ENCODE data around the gene SCAANT1.

The SCAANT1 gene

GRCh38 chr3:63947594-63947993 is 35.4 kb upstream of the SCAANT1 start:
- Histone ChIP-seq H3K4me1 (ENCODE audit: control insufficient read depth, low read depth, low read length) (peaks cover 12% of the 10 kb centered on the region), H3K27ac (ENCODE audit: low read length) (no peak overlapping the region), H3K9ac (ENCODE audit: low read length) (no peak overlapping the region), H3K4me3 (ENCODE audit: low read length) (no peak overlapping the region), H3K27me3 (ENCODE audit: control insufficient read depth, insufficient read depth, low read length) (no peaks in the 10 kb centered on the region), H3K36me3 (ENCODE audit: control insufficient read depth, low read depth, low read length) (no peaks in the 10 kb centered on the region), H3K9me3 (ENCODE audit: control insufficient read depth, low read depth, low read length) (no peaks in the 10 kb centered on the region)

- H3K4me3 ChIP-seq (ENCODE audit: low read length): no peak overlapping the region
- H3K9ac ChIP-seq (ENCODE audit: low read length): no peak overlapping the region
- H3K27ac ChIP-seq (ENCODE audit: low read length): no peak overlapping the region
- no peaks in the 10 kb centered on the region for H3K36me3 ChIP-seq (ENCODE audit: control insufficient read depth, low read depth, low read length)
- no peaks in the 10 kb centered on the region for H3K27me3 ChIP-seq (ENCODE audit: control insufficient read depth, insufficient read depth, low read length)
- peaks cover 9% of the 10 kb centered on the region for H3K4me1 ChIP-seq (ENCODE audit: control insufficient read depth, low read depth, low read length)
- no peaks in the 10 kb centered on the region for H3K9me3 ChIP-seq (ENCODE audit: control insufficient read depth, low read depth, low read length)
These were observed 34.6 kb upstream of the SCAANT1 start for GRCh38 chr3:63946753-63947152.

GRCh38 chr3:63945558-63946096 is 33.4 kb upstream of the SCAANT1 start:
- Histone ChIP-seq H3K27ac (ENCODE audit: low read length) (no peak overlapping the region), H3K9ac (ENCODE audit: low read length) (no peak overlapping the region), H3K27me3 (ENCODE audit: control insufficient read depth, insufficient read depth, low read length) (no peaks in the 10 kb centered on the region), H3K4me1 (ENCODE audit: control insufficient read depth, low read depth, low read length) (no peaks in the 10 kb centered on the region), H3K36me3 (ENCODE audit: control insufficient read depth, low read depth, low read length) (no peaks in the 10 kb centered on the region), H3K4me3 (ENCODE audit: low read length) (no peak overlapping the region), H3K9me3 (ENCODE audit: control insufficient read depth, low read depth, low read length) (no peaks in the 10 kb centered on the region)

- H3K4me1 ChIP-seq (ENCODE audit: control insufficient read depth, low read depth, low read length): no peaks in the 10 kb centered on the region
- H3K4me3 ChIP-seq (ENCODE audit: low read length): no peak overlapping the region
- H3K9me3 ChIP-seq (ENCODE audit: control insufficient read depth, low read depth, low read length): no peaks in the 10 kb centered on the region
- no peaks in the 10 kb centered on the region for H3K36me3 ChIP-seq (ENCODE audit: control insufficient read depth, low read depth, low read length)
- H3K27me3 ChIP-seq (ENCODE audit: control insufficient read depth, insufficient read depth, low read length): no peaks in the 10 kb centered on the region
- no peak overlapping the region for H3K9ac ChIP-seq (ENCODE audit: low read length)
- no peak overlapping the region for H3K27ac ChIP-seq (ENCODE audit: low read length)
These were observed 31.5 kb upstream of the SCAANT1 start for GRCh38 chr3:63943678-63944077.

GRCh38 chr3:63942528-63942927 is 30.3 kb upstream of the SCAANT1 start:
- H3K27ac ChIP-seq (ENCODE audit: low read length): no peak overlapping the region
- H3K4me1 ChIP-seq (ENCODE audit: control insufficient read depth, low read depth, low read length): no peaks in the 10 kb centered on the region
- no peak overlapping the region for H3K9ac ChIP-seq (ENCODE audit: low read length)
- H3K9me3 ChIP-seq (ENCODE audit: control insufficient read depth, low read depth, low read length): no peaks in the 10 kb centered on the region
- no peak overlapping the region for H3K4me3 ChIP-seq (ENCODE audit: low read length)
- H3K27me3 ChIP-seq (ENCODE audit: control insufficient read depth, insufficient read depth, low read length): no peaks in the 10 kb centered on the region
- no peaks in the 10 kb centered on the region for H3K36me3 ChIP-seq (ENCODE audit: control insufficient read depth, low read depth, low read length)

- H3K27me3 ChIP-seq (ENCODE audit: control insufficient read depth, insufficient read depth, low read length): no peaks in the 10 kb centered on the region
- no peak overlapping the region for H3K9ac ChIP-seq (ENCODE audit: low read length)
- H3K4me3 ChIP-seq (ENCODE audit: low read length): no peak overlapping the region
- no peak overlapping the region for H3K27ac ChIP-seq (ENCODE audit: low read length)
- H3K9me3 ChIP-seq (ENCODE audit: control insufficient read depth, low read depth, low read length): no peaks in the 10 kb centered on the region
- no peaks in the 10 kb centered on the region for H3K36me3 ChIP-seq (ENCODE audit: control insufficient read depth, low read depth, low read length)
- H3K4me1 ChIP-seq (ENCODE audit: control insufficient read depth, low read depth, low read length): no peaks in the 10 kb centered on the region
These were observed 28.2 kb upstream of the SCAANT1 start for GRCh38 chr3:63940389-63940757.

GRCh38 chr3:63937661-63938651 is 25.8 kb upstream of the SCAANT1 start:
- Histone ChIP-seq H3K4me1 (ENCODE audit: control insufficient read depth, low read depth, low read length) (peaks cover 9% of the 10 kb centered on the region), H3K27me3 (ENCODE audit: control insufficient read depth, insufficient read depth, low read length) (no peaks in the 10 kb centered on the region), H3K4me3 (ENCODE audit: low read length) (no peak overlapping the region), H3K9ac (ENCODE audit: low read length) (no peak overlapping the region), H3K36me3 (ENCODE audit: control insufficient read depth, low read depth, low read length) (no peaks in the 10 kb centered on the region), H3K27ac (ENCODE audit: low read length) (no peak overlapping the region), H3K9me3 (ENCODE audit: control insufficient read depth, low read depth, low read length) (no peaks in the 10 kb centered on the region)

- H3K27ac ChIP-seq (ENCODE audit: low read length): no peak overlapping the region
- H3K4me3 ChIP-seq (ENCODE audit: low read length): no peak overlapping the region
- H3K9ac ChIP-seq (ENCODE audit: low read length): no peak overlapping the region
- peaks cover 9% of the 10 kb centered on the region for H3K4me1 ChIP-seq (ENCODE audit: control insufficient read depth, low read depth, low read length)
- no peaks in the 10 kb centered on the region for H3K9me3 ChIP-seq (ENCODE audit: control insufficient read depth, low read depth, low read length)
- no peaks in the 10 kb centered on the region for H3K36me3 ChIP-seq (ENCODE audit: control insufficient read depth, low read depth, low read length)
- H3K27me3 ChIP-seq (ENCODE audit: control insufficient read depth, insufficient read depth, low read length): no peaks in the 10 kb centered on the region
These were observed 24.7 kb upstream of the SCAANT1 start for GRCh38 chr3:63936925-63937324.

- H3K36me3 ChIP-seq (ENCODE audit: control insufficient read depth, low read depth, low read length): no peaks in the 10 kb centered on the region
- no peaks in the 10 kb centered on the region for H3K9me3 ChIP-seq (ENCODE audit: control insufficient read depth, low read depth, low read length)
- no peak overlapping the region for H3K27ac ChIP-seq (ENCODE audit: low read length)
- peaks cover 9% of the 10 kb centered on the region for H3K4me1 ChIP-seq (ENCODE audit: control insufficient read depth, low read depth, low read length)
- H3K27me3 ChIP-seq (ENCODE audit: control insufficient read depth, insufficient read depth, low read length): no peaks in the 10 kb centered on the region
- no peak overlapping the region for H3K9ac ChIP-seq (ENCODE audit: low read length)
- H3K4me3 ChIP-seq (ENCODE audit: low read length): no peak overlapping the region
These were observed 22.1 kb upstream of the SCAANT1 start for GRCh38 chr3:63934041-63934866.

GRCh38 chr3:63933459-63933858 is 21.3 kb upstream of the SCAANT1 start:
- Histone ChIP-seq H3K9me3 (ENCODE audit: control insufficient read depth, low read depth, low read length) (no peaks in the 10 kb centered on the region), H3K4me1 (ENCODE audit: control insufficient read depth, low read depth, low read length) (peaks cover 9% of the 10 kb centered on the region), H3K4me3 (ENCODE audit: low read length) (no peak overlapping the region), H3K36me3 (ENCODE audit: control insufficient read depth, low read depth, low read length) (no peaks in the 10 kb centered on the region), H3K27me3 (ENCODE audit: control insufficient read depth, insufficient read depth, low read length) (no peaks in the 10 kb centered on the region), H3K27ac (ENCODE audit: low read length) (no peak overlapping the region), H3K9ac (ENCODE audit: low read length) (no peak overlapping the region)

GRCh38 chr3:63932509-63933212 is 20.5 kb upstream of the SCAANT1 start:
- H3K27ac ChIP-seq (ENCODE audit: low read length): no peak overlapping the region
- no peak overlapping the region for H3K9ac ChIP-seq (ENCODE audit: low read length)
- H3K9me3 ChIP-seq (ENCODE audit: control insufficient read depth, low read depth, low read length): no peaks in the 10 kb centered on the region
- H3K4me3 ChIP-seq (ENCODE audit: low read length): no peak overlapping the region
- H3K4me1 ChIP-seq (ENCODE audit: control insufficient read depth, low read depth, low read length): peaks cover 9% of the 10 kb centered on the region
- H3K27me3 ChIP-seq (ENCODE audit: control insufficient read depth, insufficient read depth, low read length): no peaks in the 10 kb centered on the region
- no peaks in the 10 kb centered on the region for H3K36me3 ChIP-seq (ENCODE audit: control insufficient read depth, low read depth, low read length)

All from iPS-18a (cell line).